ENCODE measurements around the gene KLF7.

Gene KLF7

DNA sequence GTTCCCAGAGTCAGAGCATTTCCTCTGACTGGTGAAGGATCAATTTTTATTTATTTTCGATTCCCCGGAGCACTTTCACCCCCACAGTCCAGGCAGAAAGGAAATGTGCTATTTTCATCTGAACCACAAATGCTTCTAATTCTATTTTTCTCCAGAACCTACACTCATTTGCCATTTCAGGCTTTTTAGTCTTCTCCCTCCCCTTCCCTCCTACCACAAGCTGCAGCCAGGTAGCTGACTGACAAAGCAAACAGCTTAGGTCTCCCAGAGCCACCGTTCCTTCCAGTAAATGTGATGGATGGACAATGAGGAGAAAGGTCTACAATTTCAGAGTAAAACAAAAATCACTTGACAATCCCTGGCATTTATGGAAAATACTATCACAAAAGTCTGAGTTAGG lies 76.9 kb downstream of the KLF7 start:
- DNase-seq: no peak

DNA sequence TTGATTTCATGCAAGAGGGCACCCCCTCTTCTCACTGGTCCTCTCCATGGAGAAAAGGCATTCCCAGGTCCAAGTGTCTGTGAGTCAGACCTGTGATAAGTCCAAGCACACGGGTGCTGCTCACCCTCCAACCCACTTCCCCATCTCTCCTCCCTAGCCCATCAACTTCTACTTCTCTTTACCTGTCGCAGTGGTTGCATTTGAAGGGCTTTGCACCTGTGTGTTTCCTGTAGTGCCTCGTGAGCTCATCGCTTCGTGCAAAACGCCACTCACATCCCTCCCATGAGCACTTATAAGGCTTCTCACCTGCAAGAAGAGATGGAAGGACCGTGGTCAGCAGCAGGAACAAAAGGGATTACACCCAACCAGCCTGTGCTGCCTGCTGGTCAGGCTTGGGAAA lies 77.5 kb downstream of the KLF7 start:
- no peak for DNase-seq

DNA sequence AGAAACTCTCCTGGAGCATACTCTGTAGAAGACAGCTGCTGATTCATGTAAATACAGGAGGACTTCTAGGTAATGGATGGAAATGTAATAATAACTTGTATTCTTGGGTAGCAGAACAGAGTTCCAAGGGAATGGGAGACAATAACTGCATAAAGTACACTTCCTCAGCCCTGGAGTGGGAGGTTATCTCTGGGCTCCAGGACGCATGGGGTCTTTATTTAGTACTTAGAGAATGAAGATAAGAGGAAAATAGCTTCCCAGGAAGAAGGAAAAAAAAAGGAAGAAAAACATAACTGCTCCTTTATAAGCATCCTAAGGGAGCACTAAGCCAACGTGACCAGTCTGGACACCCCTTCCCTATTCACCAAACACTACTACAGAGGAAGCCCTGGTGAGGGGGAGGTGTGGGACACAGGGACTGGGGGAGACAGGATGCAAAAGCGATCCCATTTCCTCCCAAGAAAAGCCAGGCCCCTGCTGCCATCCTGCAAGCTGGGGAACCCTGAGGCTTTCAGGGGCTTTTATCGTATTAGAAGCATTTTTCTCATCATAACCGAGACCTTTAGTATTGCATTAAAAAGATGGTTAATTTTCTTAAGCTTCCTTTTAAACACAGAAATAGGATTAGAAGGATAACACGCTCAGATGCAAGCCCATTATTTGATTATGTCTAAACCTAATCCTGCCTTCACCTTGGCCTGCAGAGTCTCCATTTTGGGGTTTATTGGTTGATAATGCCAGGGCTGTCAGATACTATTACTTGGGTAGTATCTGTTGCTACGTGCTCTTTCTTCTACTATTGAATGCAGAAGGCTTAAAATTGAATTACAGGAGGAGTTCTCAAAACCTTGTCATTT lies 78.5 kb downstream of the KLF7 start:
- DNase-seq: no peak

DNA sequence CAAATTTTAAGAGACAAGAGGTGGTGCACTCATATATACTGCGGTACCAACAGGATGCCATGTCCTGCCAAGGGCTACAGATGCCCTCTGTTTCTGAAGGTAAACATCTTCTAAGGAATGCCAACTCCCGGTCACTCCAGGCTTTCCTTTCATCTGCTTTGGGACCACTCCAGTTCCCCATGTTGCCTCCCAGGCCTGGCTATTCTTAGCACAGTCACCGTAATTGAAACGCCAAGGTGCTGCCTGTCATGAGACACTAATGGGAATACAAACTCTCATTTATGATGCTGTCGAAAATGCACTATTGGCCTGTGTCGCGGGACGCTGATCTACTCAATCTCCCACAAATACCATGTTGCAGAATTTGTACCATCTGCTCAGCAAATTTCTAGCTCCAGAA lies 79.6 kb downstream of the KLF7 start:
- DNase-seq: no peak

DNA sequence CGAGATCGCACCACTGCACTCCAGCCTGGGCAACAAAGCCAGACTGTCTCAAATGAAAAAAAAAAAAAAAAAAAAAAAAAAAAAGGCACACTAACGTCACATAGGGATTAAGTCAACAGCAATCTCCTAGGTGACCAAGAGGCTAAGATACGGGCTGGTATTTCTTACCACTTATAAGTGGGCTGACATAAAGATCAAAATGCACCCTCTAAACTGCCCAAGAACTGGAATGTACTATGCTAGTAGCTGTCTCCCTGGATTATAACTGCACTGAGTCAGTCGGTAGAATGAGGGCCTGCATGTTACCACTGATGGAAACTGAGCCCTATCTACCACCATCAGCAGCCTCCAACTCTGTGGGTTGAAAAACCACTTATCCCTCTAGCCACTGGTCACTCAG lies 80.6 kb downstream of the KLF7 start:
- no peak for DNase-seq

DNA sequence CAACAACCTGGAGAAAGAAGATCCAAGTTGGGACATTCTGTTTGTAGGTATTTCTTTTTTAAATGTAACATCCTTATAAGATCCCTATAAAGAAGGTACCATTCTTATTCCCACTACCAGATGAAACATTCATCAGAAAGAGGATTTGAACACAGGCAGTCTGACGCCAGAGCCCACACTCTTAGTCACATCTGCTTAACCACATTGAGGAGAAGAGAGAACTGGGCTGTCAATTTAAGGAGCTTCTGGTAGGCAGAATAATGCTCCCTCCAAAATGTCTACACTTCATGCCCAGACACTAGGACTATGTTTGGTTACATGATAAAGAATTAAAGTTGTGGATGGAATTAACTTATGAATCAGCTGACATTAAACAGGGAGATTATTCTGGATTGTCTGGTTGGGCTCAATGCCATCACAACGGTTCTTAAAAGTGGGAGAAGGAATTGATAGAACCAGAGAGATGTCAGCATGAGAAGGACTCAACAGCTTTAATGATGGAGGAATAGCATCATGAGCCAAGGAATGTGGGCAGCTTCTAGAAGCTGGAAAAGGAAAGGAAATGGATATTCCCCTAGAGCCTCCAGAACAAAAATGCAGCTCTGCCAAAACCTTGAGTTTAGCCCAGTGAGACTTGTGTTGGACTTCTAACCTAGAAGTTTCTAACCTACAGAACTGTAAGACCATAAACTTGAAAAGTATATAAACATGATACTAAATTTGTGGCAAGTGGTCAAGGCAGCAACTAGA lies 82.2 kb downstream of the KLF7 start:
- DNase-seq: no peak

DNA sequence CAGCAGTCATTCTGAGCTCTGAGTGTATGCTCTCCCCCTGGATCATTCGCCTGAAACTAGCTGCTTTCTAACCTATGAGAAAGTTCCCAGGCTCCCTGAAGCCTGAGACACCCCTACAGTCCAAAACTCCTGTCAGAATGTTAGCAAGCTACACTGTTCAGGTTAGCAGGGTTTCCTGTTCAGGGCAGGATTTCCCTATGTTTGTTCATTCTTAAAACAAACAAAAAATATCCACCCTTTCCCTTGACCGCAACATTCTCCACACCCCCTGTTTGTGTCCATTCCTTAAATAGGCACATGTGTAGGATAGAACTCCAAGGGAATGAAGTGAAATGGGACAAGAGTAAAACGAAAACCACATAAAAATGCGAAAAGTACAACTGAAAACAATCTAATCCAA lies 83.1 kb downstream of the KLF7 start:
- DNase-seq: no peak

DNA sequence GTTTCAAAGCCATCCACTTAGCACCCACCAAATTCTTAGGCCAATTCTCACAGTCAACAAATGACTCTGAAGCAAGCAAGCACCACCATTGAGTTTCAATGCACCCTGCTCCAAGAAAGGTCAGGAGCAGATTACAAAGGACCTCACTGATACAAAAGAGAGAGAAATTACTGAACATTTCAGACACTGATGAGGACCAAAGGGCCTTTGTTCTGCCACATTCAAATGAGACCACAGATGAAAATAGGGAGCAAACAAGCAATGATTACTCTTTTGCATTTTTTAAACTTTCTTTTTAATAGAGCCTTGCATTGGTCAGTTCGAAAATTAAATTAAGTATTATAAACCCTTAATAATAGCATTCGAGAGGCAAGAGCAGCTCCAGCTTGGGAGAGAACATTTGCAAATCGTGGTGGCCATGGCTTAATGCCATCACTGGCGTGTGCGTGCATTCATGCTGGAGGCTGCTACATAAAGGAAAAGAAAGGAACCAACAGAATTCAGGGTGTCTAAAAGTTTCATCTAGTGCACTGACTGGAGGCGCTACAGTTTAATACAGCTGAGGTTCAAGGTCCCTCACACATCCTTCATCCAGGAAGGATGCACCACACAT lies 87.5 kb downstream of the KLF7 start:
- no peak for DNase-seq

DNA sequence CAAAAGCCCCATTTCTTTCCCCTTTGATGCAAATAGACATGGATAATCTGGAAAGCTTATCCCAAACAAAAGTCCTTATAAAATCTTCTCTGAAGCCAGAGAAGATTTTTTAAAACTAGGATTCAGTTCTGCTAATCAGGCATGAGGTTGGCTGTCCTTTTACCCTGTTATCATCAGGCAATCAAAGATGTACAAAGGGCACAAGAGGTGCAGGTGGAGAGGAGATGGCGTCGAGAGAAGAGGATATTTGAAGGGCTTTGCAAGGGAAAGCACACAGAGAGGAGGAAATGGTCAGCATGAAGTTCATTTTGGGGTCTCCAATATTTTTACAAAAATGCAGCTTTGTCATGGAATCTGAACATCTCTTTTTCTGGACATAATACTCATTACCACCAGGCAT lies 88.5 kb downstream of the KLF7 start:
- no peak for DNase-seq

DNA sequence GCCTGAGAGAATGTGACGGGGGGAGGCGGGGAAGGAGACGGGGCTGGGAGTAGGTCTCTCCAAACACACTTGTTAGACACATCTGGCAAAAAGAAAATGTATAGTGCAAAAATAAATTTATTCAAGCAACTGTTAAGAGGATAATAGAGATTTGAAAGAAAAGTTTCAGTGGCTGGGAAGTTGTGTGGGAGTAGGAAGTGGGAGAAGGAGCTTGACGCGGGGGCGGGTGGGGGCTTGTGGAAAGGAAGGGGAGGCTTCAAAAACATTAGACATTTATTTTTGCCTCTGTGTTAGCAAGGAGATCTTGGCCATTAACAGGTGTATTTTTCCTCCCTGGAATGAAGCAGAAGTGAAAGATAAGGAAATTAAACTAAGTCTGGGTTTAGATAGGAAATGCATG lies 90.3 kb downstream of the KLF7 start:
- DNase-seq: no peak

DNA sequence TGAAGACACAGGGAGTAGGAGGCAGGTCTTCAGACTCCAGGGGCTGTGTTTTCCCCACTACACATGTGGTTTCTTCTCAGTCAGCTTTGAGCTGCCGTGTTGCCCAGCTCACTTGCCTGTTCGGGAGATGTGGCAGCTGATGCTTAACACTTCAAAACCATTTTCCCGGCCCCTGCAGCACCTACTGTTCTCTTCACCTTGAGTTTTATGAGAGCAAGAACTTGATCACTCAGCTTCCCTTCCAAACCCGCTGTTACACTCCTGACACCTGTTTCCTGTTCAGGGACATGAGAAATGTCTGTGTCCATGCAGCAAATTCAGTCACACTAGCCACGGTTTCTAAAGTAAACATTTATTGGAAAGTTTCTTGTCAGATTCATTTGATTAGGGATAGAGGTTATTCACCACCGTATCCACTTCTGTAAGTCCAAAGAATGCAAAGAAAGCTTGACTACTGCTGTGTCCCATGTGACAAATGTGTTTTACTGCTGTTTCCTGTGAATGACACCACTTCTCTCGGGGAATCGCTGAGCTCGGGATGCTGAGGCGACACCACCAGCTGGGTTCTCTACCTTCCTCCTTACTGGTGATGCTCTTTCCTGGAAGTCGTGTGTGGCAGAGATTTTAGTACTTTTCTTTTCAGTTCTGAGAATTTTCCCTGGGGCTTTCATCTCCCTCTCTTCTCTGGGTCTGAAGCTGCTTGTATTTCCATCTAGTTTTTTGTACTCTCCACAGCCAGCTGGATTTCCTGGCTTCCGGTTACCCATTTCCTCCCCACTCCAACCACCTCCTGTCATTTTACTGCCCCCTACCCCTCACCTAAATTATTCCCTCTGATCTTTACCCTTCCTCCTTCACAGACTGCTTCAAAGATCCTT lies 91.7 kb downstream of the KLF7 start:
- DNase-seq: peak; percentile 19

DNA sequence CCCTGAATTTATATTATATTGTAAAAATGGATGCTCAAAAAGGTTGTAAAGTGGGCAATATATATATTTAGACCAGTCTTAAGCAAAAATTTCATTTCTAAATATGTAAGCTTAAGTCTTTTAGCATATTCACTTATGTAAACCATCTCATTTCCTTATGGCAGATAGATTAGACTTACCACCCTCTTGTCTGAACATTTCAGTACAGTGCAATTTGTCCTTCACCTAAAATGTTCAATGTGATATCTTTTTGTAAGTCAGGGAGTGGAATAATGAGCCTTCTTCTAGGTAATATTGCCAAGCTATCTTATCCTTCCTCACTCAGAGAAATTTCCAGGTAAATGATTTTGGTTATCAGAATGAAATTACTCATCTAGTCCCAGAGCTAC lies 92.3 kb downstream of the KLF7 start:
- DNase-seq: no peak

DNA sequence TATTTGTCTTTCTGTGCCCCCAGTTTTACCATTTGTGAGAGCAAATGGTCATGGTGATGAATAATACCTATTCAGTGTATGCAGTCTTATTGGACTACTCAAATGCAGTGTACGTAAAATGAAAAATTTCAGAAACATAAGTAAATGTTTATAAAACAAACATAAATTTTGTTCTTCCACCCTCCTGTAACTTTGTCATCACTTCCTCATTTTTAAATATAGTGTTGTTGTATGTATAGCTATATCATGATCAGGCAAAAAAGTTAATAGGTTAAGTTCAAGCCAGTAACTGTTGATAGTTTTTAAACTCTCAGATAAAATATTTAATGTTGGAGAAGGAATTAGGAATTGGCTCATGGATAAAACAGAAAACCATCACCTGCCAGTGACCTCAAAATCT lies 93.2 kb downstream of the KLF7 start:
- no peak for DNase-seq

DNA sequence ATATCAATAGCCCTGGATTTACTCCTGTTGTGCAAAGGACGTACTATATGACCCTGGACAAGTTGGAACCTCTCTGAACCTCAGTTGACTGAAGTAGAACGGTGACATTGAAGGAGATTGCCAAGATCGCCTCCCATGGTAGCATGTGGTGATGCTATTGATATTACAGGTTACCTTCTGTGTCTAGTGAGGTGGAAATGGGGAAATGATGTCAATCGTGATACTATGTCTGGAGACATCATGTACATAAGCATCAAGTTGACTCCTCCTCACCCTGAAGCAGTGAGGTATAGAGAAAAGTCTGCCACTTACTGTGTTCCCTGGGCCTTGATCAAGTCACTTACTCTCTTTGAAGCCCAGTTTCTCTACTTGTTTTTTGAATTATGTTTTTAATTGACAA lies 93.9 kb downstream of the KLF7 start:
- no peak for DNase-seq

DNA sequence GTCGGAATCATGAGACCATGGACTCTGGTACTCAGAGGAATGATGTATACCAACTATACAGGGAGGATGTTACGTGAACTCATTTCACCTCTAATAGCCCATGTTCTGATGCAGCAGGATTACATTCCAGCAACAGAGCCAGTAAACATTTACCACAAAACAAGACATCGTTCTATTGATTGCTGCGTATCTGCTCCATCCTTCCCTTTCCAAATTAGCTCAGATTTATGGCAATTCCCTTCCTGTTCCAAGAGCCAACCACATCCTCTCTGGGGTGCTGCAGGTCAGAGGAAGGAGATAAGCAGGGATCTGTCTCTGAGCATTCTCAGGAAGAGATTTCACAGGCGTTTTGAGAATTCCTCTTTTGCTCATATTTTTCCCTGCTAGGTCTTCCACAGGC lies 98.3 kb downstream of the KLF7 start:
- no peak for DNase-seq

DNA sequence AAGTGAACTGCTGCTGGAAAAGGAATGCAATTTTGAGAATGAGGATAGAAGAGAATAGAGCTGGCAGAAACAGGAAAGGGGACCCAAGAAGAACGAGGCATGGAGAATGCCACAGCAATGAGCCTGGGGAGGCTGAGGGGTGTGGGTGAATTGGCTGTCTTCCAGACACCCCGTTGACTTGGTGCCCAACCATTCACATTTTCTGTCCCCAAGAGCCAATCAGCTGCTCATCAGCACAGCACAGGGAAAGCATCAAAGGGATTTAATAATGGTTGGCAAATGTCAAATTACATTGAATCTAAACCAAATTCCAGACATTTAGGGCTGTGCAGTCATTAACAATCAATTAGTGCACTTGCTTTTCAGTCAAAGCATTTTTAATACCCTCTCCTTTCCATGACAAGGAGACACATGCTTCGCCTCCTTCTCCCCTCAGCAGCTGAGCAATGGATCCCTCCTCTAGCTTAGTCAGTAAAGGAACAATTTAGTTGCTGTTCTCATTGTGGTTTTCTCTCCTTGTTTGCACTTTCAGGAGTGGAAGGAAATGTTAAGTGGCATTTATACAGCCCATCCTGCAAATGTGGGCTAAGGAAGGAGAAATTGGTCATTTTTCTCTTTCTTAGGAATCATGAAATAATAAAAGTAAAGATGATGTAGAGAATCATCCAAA lies 98.8 kb downstream of the KLF7 start:
- DNase-seq: no peak

DNA sequence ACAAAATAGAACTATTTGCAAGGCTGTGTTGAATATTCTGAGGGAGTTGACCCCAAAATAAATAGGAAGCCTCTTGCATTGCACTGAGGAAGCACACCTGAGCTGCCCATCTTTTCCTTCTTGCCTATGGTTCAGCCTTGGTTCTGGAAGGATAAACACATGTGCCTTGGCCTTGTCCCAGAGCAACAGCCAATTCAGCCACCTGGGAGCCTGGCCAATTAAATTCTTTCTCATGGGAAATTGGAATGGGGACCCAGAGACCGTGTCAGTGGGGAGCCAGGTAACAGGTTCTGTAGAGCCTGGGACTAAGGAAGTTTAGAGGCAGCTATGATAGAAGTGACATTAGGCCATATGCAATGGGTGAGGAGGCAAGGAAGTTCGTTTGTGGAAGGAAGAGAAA lies 99.6 kb downstream of the KLF7 start:
- DNase-seq: no peak

DNA sequence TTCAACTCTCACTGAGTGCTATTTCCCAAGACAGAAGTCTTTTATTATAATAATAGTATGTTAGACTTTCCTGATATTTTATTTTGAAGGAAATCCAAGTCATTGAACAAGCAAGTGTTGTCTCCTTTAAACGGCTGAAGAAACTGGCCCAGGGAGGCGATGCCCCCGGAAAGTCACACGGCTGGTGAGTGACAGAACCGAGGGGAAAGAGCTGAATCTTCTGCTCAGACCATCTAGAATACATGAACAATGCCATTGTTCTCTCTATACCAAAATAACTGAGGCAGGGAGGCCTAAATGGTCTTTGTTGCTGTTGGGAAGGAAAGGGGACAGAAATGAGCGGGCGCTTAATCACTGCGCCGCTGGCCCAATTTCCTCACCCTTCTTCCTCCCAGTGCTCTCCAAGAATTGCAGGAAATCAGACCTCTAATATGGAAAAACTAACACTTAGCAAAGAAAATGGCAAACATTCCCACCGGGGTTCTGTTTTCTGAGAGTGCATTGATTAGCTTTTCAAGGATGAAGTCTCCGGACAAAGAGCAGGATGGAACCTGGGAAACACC lies 101.5 kb downstream of the KLF7 start:
- no peak for DNase-seq

DNA sequence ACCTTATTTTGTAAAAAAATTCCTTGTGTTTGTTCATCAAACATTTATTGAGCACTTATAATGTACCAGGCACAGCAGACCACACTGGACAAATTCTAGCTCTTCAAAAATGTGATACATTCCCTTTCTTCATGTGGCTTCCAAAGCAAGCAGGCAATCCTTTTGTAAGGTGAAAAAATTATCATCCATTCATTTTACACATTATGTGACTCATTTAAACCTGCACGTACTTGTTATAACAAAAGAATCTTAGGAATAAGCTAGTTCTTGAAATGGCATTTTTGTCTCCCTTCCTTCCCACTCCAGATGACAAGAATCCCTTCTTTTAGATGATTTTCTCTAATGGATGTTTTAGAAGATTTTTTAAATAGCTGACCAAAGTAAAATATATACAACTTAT lies 104.6 kb downstream of the KLF7 start:
- no peak for DNase-seq

DNA sequence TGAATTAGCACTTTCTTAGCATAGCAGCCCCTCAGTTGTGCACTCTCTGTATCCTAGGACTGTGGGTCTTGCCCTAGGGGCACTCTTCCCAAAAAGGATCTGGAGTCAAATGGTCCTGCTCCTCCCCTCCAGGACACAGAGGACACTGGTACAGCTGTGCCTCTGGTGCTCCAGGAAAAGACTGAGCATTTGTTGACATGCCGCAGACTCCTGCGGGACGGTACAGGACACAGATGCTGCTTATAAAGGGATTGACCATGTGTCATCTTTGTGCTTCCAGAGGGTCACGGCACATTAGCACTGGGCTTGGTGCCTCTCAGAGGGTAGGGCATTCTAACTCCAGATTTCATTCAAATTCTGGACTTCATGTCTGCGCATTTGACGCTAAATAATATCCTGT lies 110.5 kb downstream of the KLF7 start:
- DNase-seq: no peak

DNA sequence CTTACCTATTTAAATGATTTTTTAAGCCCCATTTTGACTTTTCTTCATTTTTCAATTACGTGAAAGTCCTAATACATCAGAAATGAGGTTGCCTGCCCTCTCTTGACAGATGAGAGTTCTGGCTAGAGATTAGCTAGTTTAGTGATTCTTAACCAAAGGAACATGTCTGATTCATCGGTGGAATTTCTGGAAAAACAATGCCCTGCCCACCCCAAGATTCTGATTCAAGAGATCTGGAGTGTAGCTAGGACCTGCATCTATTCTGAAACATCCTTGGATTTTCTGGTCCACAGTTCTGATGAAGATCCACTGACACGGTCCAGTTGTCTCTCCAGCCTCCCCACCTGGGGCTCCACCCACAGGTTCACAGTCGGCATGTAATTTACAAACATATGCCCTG lies 111.2 kb downstream of the KLF7 start:
- no peak for DNase-seq

DNA sequence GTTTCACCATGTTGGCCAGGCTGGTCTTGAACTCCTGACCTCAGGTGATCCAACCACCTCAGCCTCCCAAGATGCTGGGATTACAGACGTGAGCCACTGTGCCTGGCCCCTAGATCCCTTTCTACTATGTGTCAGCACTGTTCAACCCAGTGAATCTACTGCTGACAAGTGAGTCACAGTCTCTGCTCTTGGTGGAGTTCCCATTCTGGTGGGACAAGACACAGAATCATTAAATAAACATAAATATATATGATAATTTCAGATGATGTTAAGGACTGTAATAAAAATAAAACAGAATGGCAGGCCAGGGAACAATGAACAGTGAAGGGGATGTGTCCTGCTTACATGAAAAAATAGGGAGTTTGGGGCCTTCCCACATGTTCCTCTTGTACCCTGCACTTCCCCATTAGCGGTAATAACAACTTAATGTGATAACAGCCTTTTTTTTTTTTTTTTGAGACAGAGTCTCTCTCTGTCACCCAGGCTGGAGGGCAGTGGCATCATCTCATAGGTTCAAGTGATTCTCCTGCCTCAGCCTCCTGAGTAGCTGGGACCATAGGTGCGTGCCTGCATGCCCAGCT lies 114.3 kb downstream of the KLF7 start:
- no peak for DNase-seq
